Activated CD4-positive, CD25-positive, alpha-beta regulatory T cell treated with anti-CD3 and anti-CD28 coated beads, Interleukin-2, amount 50 U/mL, for 24 hours (primary cell): ENCODE measurements around the gene MTCL1.

Experiments used
- ATAC-seq, 2 donors: fragments of 150-1000 bp; cut with Tn5 transposase; one replicate each; pipeline ENCODE4 v1.10.0; 2021; ENCODE audit warnings: mild to moderate bottlenecking in 1 of 2, moderate library complexity in 1 of 2

The MTCL1 gene

DNA sequence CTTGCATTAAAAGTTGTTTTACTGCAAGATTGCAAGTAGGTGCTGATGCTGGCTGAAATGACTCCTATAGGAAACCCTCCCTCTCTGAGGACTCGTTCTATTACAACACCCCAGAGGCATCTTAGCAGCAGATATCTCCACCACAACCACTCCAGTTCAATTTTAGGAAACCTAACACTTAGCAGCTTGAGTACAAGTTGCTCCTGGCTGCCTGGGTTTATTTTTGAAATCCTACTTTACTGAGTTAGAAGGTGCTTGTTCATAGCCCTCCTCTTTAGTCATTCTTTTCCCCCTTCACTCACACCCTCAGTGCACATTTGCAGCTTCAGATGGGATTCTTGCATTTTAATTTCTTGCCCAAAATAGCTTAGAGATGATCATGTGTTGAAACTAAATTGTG is 111.5 kb downstream of the MTCL1 start:
- no peak for ATAC-seq

DNA sequence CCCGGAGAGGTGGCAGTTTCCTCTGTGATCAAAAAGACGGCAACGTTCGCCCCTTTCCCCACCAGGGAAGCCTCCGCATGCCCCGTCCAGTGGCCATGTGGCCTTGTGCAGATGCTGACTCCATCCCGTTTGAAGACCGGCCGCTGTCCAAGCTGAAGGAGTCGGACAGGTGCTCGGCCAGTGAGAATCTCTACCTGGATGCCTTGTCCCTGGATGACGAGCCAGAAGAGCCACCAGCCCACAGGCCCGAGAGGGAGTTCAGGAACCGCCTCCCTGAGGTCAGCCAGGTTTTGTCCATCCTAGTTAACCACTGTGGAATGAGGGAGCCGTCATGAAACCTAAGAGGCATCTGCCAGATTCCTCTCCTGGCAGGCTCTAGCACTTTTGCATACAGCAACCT is 113.6 kb downstream of the MTCL1 start:
- no peak for ATAC-seq

GRCh38 chr18:8820396-8821082 is 115.2 kb downstream of the MTCL1 start:
- no peak for ATAC-seq

DNA sequence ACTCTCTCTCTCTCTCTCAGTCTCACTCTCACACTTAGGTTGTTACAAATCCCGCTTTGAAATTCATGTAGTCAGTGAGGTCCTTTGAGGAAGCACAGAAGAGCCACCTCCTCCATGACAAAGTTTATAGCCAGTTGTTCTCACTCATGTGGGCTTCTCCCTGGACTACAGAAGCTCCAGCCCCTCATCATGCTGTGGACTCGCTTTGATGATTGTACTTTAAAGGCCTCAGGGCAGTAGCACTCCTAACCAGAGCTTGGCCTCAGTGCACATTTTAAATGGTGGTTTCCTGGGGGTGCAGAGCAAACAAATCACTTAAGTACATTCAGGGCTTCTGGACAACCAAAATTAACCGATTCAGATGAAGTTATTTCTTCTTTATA is 115.7 kb downstream of the MTCL1 start:
- no peak for ATAC-seq

DNA sequence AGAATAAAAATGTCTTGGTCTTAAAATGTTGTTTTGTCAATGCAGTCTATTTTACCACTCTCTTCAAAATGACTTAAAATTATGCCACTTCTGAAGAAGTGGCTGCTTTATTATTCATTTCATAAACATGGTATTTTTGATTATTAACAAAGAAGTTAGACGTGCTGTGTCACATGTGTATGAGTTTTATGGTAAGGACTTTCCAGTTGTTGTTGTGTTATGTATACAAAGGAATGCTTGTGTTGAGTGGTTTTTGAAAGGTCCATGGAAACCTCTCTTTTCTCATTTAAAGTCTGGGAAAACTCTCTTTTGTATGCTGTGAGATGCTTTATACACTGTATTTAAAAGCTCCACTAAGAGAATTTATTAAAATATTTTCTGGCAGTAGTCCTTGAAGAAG is 116.2 kb downstream of the MTCL1 start:
- ATAC-seq: no peak

GRCh38 chr18:8822643-8823042 is 117.3 kb downstream of the MTCL1 start:
- no peak for ATAC-seq

GRCh38 chr18:8823530-8823929 is 118.2 kb downstream of the MTCL1 start:
- no peak for ATAC-seq

DNA sequence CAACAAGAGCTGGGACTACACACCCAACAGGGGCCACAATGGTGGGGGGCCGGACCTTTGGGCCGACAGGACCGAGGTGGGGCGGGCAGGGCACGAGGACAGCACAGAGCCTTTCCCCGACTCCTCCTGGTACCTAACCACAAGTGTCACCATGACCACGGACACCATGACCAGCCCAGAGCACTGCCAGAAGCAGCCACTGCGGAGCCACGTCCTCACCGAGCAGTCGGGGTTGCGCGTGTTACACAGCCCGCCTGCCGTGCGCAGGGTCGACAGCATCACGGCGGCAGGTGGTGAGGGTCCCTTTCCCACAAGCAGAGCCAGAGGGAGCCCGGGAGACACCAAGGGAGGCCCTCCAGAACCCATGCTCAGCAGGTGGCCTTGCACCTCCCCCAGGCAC is 119.5 kb downstream of the MTCL1 start:
- ATAC-seq: no peak

DNA sequence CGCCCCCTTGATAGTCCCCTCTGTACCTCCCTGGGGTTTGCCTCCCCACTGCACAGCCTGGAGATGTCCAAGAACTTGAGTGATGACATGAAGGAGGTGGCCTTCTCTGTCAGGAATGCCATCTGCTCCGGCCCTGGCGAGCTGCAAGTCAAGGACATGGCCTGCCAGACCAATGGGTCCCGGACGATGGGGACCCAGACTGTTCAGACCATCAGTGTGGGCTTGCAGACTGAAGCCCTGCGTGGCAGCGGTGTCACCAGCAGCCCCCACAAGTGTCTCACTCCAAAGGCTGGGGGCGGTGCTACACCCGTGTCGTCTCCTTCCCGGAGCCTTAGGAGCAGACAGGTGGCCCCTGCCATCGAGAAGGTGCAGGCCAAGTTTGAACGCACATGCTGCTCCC is 119.9 kb downstream of the MTCL1 start:
- no peak for ATAC-seq

GRCh38 chr18:8825729-8826375 is 120.5 kb downstream of the MTCL1 start:
- ATAC-seq: no peak

GRCh38 chr18:8826514-8826913 is 121.2 kb downstream of the MTCL1 start:
- no peak for ATAC-seq

DNA sequence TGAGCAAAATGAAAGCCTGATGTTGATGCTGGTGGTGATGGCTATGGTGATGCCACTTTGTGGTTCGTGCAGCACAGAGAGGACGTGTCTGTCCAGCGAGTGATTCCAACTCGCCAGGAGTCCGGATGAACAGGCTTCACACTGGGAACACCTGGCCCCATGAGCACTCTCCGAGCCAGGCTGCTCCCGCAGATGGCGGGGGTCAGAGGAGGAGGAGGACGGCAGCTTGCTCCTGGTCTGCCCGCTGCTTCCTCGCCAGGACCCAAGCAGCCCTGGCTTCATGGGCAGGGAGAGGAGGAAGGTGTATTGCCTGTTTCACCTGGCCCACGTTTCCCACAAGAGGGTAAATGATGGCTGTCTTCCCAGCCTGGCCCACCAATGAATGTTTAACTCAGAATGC is 121.6 kb downstream of the MTCL1 start:
- no peak for ATAC-seq

DNA sequence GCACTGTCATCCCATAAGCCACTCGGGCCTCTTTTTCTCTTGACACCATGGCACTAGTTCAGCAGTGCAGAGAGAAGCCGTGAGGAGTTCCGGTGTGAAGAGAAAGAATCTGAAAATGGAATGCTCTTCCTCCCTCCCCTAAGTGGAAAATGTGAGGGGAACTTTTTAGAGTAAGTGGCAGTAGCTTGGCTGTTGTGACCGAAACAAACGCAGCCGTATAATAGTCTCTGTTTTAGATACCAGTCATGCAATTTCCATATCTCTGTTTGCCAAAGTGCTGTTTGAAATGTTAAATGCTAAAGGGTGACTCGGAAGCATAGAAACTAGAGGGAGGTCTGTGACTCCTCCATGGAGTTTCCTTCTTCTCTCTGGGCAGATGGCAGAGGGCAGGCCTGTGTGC is 122.9 kb downstream of the MTCL1 start:
- no peak for ATAC-seq

DNA sequence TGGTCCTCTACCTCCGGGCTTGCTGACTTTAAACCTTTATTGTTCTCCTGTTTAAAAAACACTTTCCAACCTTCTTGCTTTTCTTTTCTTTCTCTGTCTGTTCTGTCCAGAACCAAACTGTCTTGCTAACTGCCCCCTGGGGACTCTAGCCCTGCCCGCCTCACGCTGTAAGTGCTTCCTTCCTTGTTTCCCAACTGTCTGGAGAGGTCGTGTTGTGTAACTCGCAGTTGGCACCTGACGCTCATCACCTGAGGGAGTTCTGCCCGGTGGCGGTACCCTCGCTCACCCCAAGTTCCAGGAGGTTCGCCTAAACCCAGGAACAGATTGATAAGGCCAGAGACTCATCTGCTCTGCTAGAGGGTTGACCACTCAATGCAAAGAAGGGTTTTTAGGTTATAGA is 123.4 kb downstream of the MTCL1 start:
- no peak for ATAC-seq

DNA sequence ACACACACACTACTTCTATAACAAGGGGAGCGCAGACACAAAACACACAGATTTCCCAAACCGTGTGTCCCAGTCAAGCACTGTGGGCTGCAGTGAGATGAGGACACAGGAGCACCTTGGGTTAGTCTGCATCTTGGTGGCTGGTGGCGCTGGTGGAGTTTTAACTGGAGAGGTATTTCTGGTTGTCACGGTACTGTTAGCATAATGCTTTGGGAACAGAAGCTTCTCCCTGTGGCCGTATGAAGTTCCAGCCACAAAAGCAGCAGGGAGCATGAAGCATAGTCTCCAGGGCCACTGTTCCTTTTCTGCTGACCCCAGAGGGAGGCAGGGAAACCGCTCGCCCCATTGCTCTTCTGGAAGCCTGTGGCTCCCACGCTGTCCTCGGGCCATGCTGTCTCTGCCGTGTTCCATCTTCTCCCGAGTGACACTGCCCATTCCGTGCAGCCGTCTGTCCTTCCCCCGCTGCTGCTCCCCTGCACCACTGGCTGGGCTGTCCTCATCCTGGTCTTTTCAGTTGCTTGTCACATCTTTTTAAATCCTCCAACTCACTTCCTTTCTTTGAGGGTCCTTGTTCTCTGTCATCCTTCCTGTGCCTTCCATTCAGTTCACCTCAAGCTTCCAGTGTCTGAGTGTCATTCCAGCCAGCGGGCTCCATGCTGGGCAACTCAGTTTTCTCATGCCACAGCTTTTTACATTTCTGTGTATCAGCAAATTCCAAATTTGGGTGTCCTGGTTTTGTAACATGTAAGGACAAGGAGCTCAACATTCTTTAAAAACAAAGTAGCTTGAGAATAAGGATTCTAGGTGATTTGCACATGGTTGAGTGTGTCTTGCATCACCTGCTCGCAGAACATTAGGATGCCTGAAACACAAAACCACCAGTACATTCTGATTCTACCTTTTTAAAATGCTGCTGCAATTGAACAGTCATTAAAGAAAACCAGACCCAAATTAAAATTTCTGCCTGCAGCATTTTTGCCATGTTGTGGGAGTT is 125.0 kb downstream of the MTCL1 start:
- no peak for ATAC-seq

DNA sequence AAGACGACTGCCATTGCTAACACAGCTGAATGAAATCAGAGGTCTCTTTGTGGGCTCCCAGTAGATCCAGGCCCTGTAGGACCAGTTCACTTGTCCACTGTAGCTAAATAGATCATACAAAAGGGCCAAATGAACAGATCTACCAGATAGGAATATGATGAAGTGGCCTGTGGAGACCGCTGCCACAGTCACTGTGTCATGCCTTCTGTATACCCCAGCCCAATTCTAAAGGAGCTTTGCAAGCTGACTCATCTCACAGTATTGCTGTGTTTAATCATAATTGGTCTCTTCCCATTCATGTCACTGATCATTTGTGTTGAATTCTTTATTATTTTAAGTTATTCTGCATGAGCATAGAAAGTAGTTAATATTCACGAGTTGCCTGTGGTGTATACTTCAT is 125.8 kb downstream of the MTCL1 start:
- no peak for ATAC-seq

- ATAC-seq: no peak
Measured at GRCh38 chr18:8831531-8831930, 126.2 kb downstream of the MTCL1 start.

DNA sequence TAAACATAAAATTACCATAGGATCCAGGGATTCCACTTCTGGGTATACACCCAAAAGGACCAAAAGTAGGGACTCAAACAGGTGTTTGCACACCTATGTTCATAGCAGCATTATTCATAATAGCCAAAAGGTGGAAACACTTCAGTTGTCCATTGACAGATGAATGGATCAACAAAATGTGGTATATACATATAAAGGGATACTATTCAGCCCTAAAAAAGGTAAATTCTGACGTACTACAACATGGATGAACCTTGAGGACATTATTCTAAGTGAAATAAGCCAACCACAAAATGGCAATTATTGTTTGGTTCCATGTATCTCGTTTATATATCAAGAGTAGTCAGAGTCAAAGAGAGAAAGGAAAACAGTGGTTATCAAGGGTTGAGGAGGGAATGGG is 128.1 kb downstream of the MTCL1 start:
- no peak for ATAC-seq

GRCh38 chr18:8834881-8835280 is 129.5 kb downstream of the MTCL1 start:
- ATAC-seq: no peak

- no peak for ATAC-seq
Measured at GRCh38 chr18:8835521-8835953, 130.2 kb downstream of the MTCL1 start.

DNA sequence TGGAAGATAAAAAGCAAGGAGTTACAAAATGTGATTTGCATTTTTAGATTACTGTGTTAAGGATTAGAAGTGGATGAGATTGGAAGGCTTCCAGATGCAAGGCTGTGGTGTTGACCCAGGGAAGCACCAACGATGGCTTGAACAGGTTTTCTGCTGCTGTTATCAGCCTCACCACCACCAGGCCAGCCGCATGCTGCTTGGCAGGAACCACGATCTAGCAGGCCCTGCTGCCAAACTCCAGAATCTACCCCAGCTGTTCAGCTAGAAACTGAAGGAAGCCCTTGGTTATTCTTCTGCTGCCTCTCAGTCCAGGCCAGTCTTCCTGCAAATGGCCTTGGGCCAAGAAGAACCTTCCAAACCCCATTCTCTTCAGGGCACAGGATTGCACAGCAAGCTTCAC is 133.9 kb downstream of the MTCL1 start:
- no peak for ATAC-seq

- no peak for ATAC-seq
Measured at GRCh38 chr18:8841781-8842485, 136.6 kb downstream of the MTCL1 start.

- no peak for ATAC-seq
Measured at GRCh38 chr18:8842506-8842905, 137.2 kb downstream of the MTCL1 start.
